Vagina (tissue), 2 donors: ENCODE data around the gene CUEDC2.

ENCODE experiments used
- CTCF ChIP-seq, 3 experiments: fragments of 450-650 bp in 2 of 3; fragments of 200-600 bp in 1 of 3; sonication (generic) in 1 of 3; IDR thresholded peaks; one replicate each; pipeline ENCODE4 v1.5.1; 2017 to 2019; ENCODE audit warnings: antibody characterized with exemption in 3 of 3, mild to moderate bottlenecking in 2 of 3, moderate library complexity in 2 of 3
- POLR2A ChIP-seq, 2 donors: fragments of 450-650 bp; IDR thresholded peaks; one replicate each; pipeline ENCODE4 v1.6.1; 2017; ENCODE audit warnings: antibody characterized with exemption in 2 of 2, mild to moderate bottlenecking in 2 of 2, moderate library complexity in 2 of 2

- TF ChIP-seq CTCF (IDR thresholded peaks at IDR 0.05) (no peak), POLR2A (IDR thresholded peaks at IDR 0.05) (no peak)
These were observed 35.6 kb upstream of the CUEDC2 start for GRCh38 chr10:102467971-102468438.
